ENCODE data around the gene TWIST2. TPM values are rescaled to one million over a fixed set of nuclear protein-coding genes. Genes with fewer than 3 reads are reported as not detected.

The TWIST2 gene
- total and polyA plus RNA-seq, 2 donors from 2014 or later = 0.56 to 1.4 TPM

DNA sequence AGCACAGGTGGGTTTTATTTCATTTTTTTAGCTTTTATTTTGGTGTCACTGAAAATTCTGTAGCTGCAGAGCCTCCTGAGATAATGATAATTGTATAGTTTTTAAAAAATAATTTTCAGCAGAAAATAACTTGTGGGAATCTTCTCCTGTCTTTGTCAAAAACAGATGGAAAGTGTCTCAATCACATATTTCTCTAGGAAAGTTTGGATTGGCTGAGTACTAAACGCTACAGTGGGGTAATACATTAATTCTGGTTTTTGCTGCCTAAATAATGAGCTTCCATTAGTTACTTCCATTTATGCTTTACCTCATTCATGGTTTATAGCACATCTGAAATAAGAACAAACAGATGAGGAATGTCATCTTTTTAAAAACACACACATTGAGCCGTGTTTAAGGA is 2.2 kb downstream of the TWIST2 start:
- no peaks in the 10 kb centered on the region for H3K36me3 ChIP-seq (ENCODE audit: control insufficient read depth in 2 of 3, insufficient read depth in 3 of 3, low read length in 3 of 3)
- H3K4me1 ChIP-seq (ENCODE audit: control insufficient read depth in 2 of 3, insufficient read depth in 2 of 3, low read depth in 1 of 3, low read length in 3 of 3) = peaks cover 0 to 3% (median 0%) of the 10 kb centered on the region in 3 donors
- no peak overlapping the region for H3K4me3 ChIP-seq (ENCODE audit: low read length in 3 of 3)
- H3K9ac ChIP-seq (ENCODE audit: low read length in 3 of 3) = no peak overlapping the region
- no peaks in the 10 kb centered on the region for H3K9me3 ChIP-seq (ENCODE audit: control insufficient read depth in 2 of 3, insufficient read depth in 1 of 3, low read length in 3 of 3)
- no peak overlapping the region for H3K27ac ChIP-seq (ENCODE audit: low read depth in 2 of 2, low read length in 2 of 2)
- H3K27me3 ChIP-seq (ENCODE audit: control insufficient read depth, insufficient read depth, low read length) = peaks cover 17% of the 10 kb centered on the region
- FAIRE-seq = no peak
- DNase-seq = no peak
- intact Hi-C loops (cut with DNase I) = no loop called here
- no peak for TF ChIP-seq CTCF (IDR thresholded peaks at IDR 0.05; ENCODE audit: borderline replicate concordance, extremely low read depth, insufficient read depth)

DNA sequence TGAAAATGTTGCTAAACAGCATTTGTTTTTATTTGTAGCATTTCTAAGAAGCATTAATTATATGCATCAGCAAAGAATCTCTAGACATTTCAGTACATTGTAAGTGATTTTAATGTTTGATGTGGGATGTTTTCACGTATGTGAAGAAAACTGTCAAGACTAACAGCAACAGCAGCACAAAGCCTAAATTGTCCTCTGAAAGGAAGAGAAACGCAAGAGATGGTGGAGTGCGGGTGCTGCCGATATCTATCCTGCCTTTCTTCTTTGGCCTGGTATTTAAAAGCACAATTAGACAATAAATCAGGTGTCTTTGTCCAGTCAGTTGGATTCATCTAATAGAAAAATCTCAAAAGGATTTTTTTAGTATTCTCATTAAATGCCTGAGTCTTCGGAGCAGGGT is 3.1 kb downstream of the TWIST2 start:
- Histone ChIP-seq H3K27ac (ENCODE audit: low read depth in 2 of 2, low read length in 2 of 2) (no peak overlapping the region), H3K4me3 (ENCODE audit: low read length in 3 of 3) (no peak overlapping the region), H3K4me1 (ENCODE audit: control insufficient read depth in 2 of 3, insufficient read depth in 2 of 3, low read depth in 1 of 3, low read length in 3 of 3) (peaks cover 0 to 3% (median 0%) of the 10 kb centered on the region in 3 donors), H3K36me3 (ENCODE audit: control insufficient read depth in 2 of 3, insufficient read depth in 3 of 3, low read length in 3 of 3) (no peaks in the 10 kb centered on the region), H3K9ac (ENCODE audit: low read length in 3 of 3) (no peak overlapping the region), H3K27me3 (ENCODE audit: control insufficient read depth, insufficient read depth, low read length) (peaks cover 11% of the 10 kb centered on the region), H3K9me3 (ENCODE audit: control insufficient read depth in 2 of 3, insufficient read depth in 1 of 3, low read length in 3 of 3) (no peaks in the 10 kb centered on the region)
- no peak for FAIRE-seq
- intact Hi-C loops (cut with DNase I) = no loop called here
- no peak for DNase-seq
- TF ChIP-seq CTCF (IDR thresholded peaks at IDR 0.05; ENCODE audit: borderline replicate concordance, extremely low read depth, insufficient read depth) = no peak

- H3K27me3 ChIP-seq (ENCODE audit: control insufficient read depth, insufficient read depth, low read length) = peaks cover 9% of the 10 kb centered on the region
- FAIRE-seq (no peak), DNase-seq (no peak)
- TF ChIP-seq CTCF (IDR thresholded peaks at IDR 0.05; ENCODE audit: borderline replicate concordance, extremely low read depth, insufficient read depth) = no peak
- H3K36me3 ChIP-seq (ENCODE audit: control insufficient read depth in 2 of 3, insufficient read depth in 3 of 3, low read length in 3 of 3) = no peaks in the 10 kb centered on the region
- H3K9ac ChIP-seq (ENCODE audit: low read length in 3 of 3) = no peak overlapping the region
- H3K9me3 ChIP-seq (ENCODE audit: control insufficient read depth in 2 of 3, insufficient read depth in 1 of 3, low read length in 3 of 3) = no peaks in the 10 kb centered on the region
- H3K4me3 ChIP-seq (ENCODE audit: low read length in 3 of 3) = no peak overlapping the region
- peaks cover 0 to 3% (median 0%) of the 10 kb centered on the region in 3 donors for H3K4me1 ChIP-seq (ENCODE audit: control insufficient read depth in 2 of 3, insufficient read depth in 2 of 3, low read depth in 1 of 3, low read length in 3 of 3)
- intact Hi-C loops (cut with DNase I) = no loop called here
- H3K27ac ChIP-seq (ENCODE audit: low read depth in 2 of 2, low read length in 2 of 2) = no peak overlapping the region
Observed at GRCh38 chr2:238851761-238852160, 3.9 kb downstream of the TWIST2 start.
